NCI-H345 (cell line): ENCODE results near the gene HDGFL3.
"Not testable (repeated sequence)": the region's sequence is repeated elsewhere in the genome, so short reads cannot be mapped to it uniquely, and the experiment has no call there.

Experiments used
- DNase-seq: peaks from one replicate; lab custom pipeline; 2025; lab: John Stamatoyannopoulos, UW

Gene HDGFL3

GRCh38 chr15:83207660-83208366, at the start of gene HDGFL3:
Gene HDGFL3 (minus strand): TSS chr15:83207823. CDS start chr15:83207414, 409 bp downstream.
- DNase-seq, result peak; percentile 49

GRCh38 chr15:83250781-83251180, 43.2 kb upstream of the HDGFL3 start:
- DNase-seq, result no peak

- DNase-seq, result no peak
These were observed 41.4 kb upstream of the HDGFL3 start for GRCh38 chr15:83249030-83249343.

- peak; percentile 53 for DNase-seq
These were observed 40.8 kb upstream of the HDGFL3 start for GRCh38 chr15:83248151-83249029.

GRCh38 chr15:83243634-83244033, 36.0 kb upstream of the HDGFL3 start:
- DNase-seq, result no peak

- no peak for DNase-seq
These were observed 22.6 kb upstream of the HDGFL3 start for GRCh38 chr15:83230242-83230641.

- no peak for DNase-seq
These were observed 17.8 kb upstream of the HDGFL3 start for GRCh38 chr15:83225449-83225848.

- not testable (repeated sequence) for DNase-seq
These were observed 14.2 kb upstream of the HDGFL3 start for GRCh38 chr15:83221781-83222180.

- no peak for DNase-seq
These were observed 11.4 kb upstream of the HDGFL3 start for GRCh38 chr15:83219026-83219425.

GRCh38 chr15:83215306-83215705, 7.7 kb upstream of the HDGFL3 start:
- DNase-seq, result no peak

- DNase-seq, result peak; percentile 14
These were observed 3.0 kb upstream of the HDGFL3 start for GRCh38 chr15:83210619-83211018.

- no peak for DNase-seq
These were observed 1.7 kb upstream of the HDGFL3 start for GRCh38 chr15:83209333-83209732.

GRCh38 chr15:83208367-83208661, 691 bp upstream of the HDGFL3 start:
- DNase-seq, result no peak

GRCh38 chr15:83207009-83207659, 489 bp downstream of the HDGFL3 start:
- peak; percentile 14 for DNase-seq

GRCh38 chr15:83206526-83207008, 1.1 kb downstream of the HDGFL3 start:
- DNase-seq, result no peak

- DNase-seq, result no peak
These were observed 1.8 kb downstream of the HDGFL3 start for GRCh38 chr15:83205725-83206324.

- no peak for DNase-seq
These were observed 2.9 kb downstream of the HDGFL3 start for GRCh38 chr15:83204697-83205096.

GRCh38 chr15:83203543-83203942, 4.1 kb downstream of the HDGFL3 start:
- DNase-seq, result no peak

- no peak for DNase-seq
These were observed 7.0 kb downstream of the HDGFL3 start for GRCh38 chr15:83200589-83200988.

- DNase-seq, result no peak
These were observed 7.5 kb downstream of the HDGFL3 start for GRCh38 chr15:83200162-83200561.

GRCh38 chr15:83199288-83199687, 8.3 kb downstream of the HDGFL3 start:
- DNase-seq, result no peak

- DNase-seq, result no peak
These were observed 9.1 kb downstream of the HDGFL3 start for GRCh38 chr15:83198476-83198875.

- DNase-seq, result no peak
These were observed 13.1 kb downstream of the HDGFL3 start for GRCh38 chr15:83194528-83194927.
